Measurements from ENCODE around the gene ANO4.
A peak's percentile ranks its signal among the peaks of the same experiment; 100 is the strongest.

Gene ANO4

GRCh38 chr12:100801320-100801719 is 6.7 kb downstream of the ANO4 start:
- no peak for DNase-seq (ENCODE audit: low read depth in 2 of 2)

- DNase-seq (ENCODE audit: low read depth in 2 of 2) = no peak
Observed at GRCh38 chr12:100808777-100809176, 14.2 kb downstream of the ANO4 start.

- DNase-seq (ENCODE audit: low read depth in 2 of 2) = no peak
Observed at GRCh38 chr12:100820314-100820713, 25.7 kb downstream of the ANO4 start.

- no peak for DNase-seq (ENCODE audit: low read depth in 2 of 2)
Observed at GRCh38 chr12:100823963-100824362, 29.4 kb downstream of the ANO4 start.

- DNase-seq (ENCODE audit: low read depth in 2 of 2) = no peak
Observed at GRCh38 chr12:100824476-100824875, 29.9 kb downstream of the ANO4 start.

- DNase-seq (ENCODE audit: low read depth in 2 of 2) = peak in 1 of 2 experiments; percentile 2
Observed at GRCh38 chr12:100826323-100826722, 31.7 kb downstream of the ANO4 start.

GRCh38 chr12:100827901-100828520 is 33.4 kb downstream of the ANO4 start:
- DNase-seq (ENCODE audit: low read depth in 2 of 2) = no peak

- DNase-seq (ENCODE audit: low read depth in 2 of 2) = no peak
Observed at GRCh38 chr12:100830003-100830795, 35.6 kb downstream of the ANO4 start.

GRCh38 chr12:100833282-100833681 is 38.7 kb downstream of the ANO4 start:
- DNase-seq (ENCODE audit: low read depth in 2 of 2) = no peak

- DNase-seq (ENCODE audit: low read depth in 2 of 2) = no peak
Observed at GRCh38 chr12:100840748-100841147, 46.2 kb downstream of the ANO4 start.

GRCh38 chr12:100842156-100842555 is 47.6 kb downstream of the ANO4 start:
- no peak for DNase-seq (ENCODE audit: low read depth in 2 of 2)

- no peak for DNase-seq (ENCODE audit: low read depth in 2 of 2)
Observed at GRCh38 chr12:100843061-100843460, 48.5 kb downstream of the ANO4 start.

- no peak for DNase-seq (ENCODE audit: low read depth in 2 of 2)
Observed at GRCh38 chr12:100845095-100845494, 50.5 kb downstream of the ANO4 start.

GRCh38 chr12:100851637-100852036 is 57.1 kb downstream of the ANO4 start:
- no peak for DNase-seq (ENCODE audit: low read depth in 2 of 2)

GRCh38 chr12:100857418-100857817 is 62.8 kb downstream of the ANO4 start:
- DNase-seq (ENCODE audit: low read depth in 2 of 2) = no peak

- DNase-seq (ENCODE audit: low read depth in 2 of 2) = no peak
Observed at GRCh38 chr12:100857971-100858370, 63.4 kb downstream of the ANO4 start.

- no peak for DNase-seq (ENCODE audit: low read depth in 2 of 2)
Observed at GRCh38 chr12:100858656-100859055, 64.1 kb downstream of the ANO4 start.

GRCh38 chr12:100859063-100859627 is 64.6 kb downstream of the ANO4 start:
- no peak for DNase-seq (ENCODE audit: low read depth in 2 of 2)

GRCh38 chr12:100860611-100861010 is 66.0 kb downstream of the ANO4 start:
- no peak for DNase-seq (ENCODE audit: low read depth in 2 of 2)

GRCh38 chr12:100862676-100863075 is 68.1 kb downstream of the ANO4 start:
- no peak for DNase-seq (ENCODE audit: low read depth in 2 of 2)

GRCh38 chr12:100864366-100864765 is 69.8 kb downstream of the ANO4 start:
- DNase-seq (ENCODE audit: low read depth in 2 of 2) = no peak

- DNase-seq (ENCODE audit: low read depth in 2 of 2) = no peak
Observed at GRCh38 chr12:100867639-100868393, 73.2 kb downstream of the ANO4 start.

All from stimulated activated CD4-positive, alpha-beta T cell treated with anti-CD3 and anti-CD28 coated beads, Interleukin-12 subunit alpha, Interleukin-12 subunit beta, amount 100 ng/mL, for 24 hours (primary cell).